PC-9 (cell line): Measurements from ENCODE around the gene NPM3. TPM values are rescaled to one million over a fixed set of nuclear protein-coding genes. Genes with fewer than 3 reads are reported as not detected.

ENCODE experiments used
- BruUV-seq: library from RNA; stranded (reverse); fragments of 400-500 nt; replicated peaks from 2 replicates; lab custom pipeline; 2021; lab: Mats Ljungman, UMichigan
- CTCF ChIA-PET: fragments of 300-600 bp; sonication (Branson Sonifier 250); formaldehyde crosslinking; loops from one replicate; lab custom pipeline; 2022; ENCODE audit warnings: antibody characterized with exemption; lab: Charles Lee
- POLR2A ChIA-PET: fragments of 300-600 bp; sonication (Branson Sonifier 250); formaldehyde crosslinking; loops from one replicate; lab custom pipeline; 2022; ENCODE audit warnings: antibody characterized with exemption; ENCODE audit not compliant: unreplicated experiment; lab: Charles Lee
- DNase-seq, 2 experiments: peaks; one replicate each; pipeline versions ENCODE4 v3.0.0 to v3.0.0-alpha.2; 2015 to 2022; ENCODE audit warnings: mixed read lengths in 1 of 2
- H2AFZ ChIP-seq: fragments of 200-600 bp; sonication (generic); 2 replicates; pipeline ENCODE4 v1.8.1; 2017; ENCODE audit warnings: antibody characterized with exemption
- H3F3A ChIP-seq: fragments of 200-600 bp; sonication (generic); 2 replicates; pipeline ENCODE4 v1.8.1; 2017; ENCODE audit warnings: antibody characterized with exemption, mild to moderate bottlenecking, low read depth; ENCODE audit not compliant: insufficient read depth
- H3K27ac ChIP-seq: fragments of 200-600 bp; sonication (generic); 2 replicates; pipeline ENCODE4 v1.6.1; 2016; ENCODE audit warnings: mixed run types
- H3K27me3 ChIP-seq: fragments of 200-600 bp; sonication (generic); 2 replicates; pipeline ENCODE4 v1.6.1; 2016; ENCODE audit warnings: low read depth, mixed run types; ENCODE audit not compliant: insufficient read depth
- H3K36me3 ChIP-seq: fragments of 200-600 bp; sonication (generic); 2 replicates; pipeline ENCODE4 v1.6.1; 2016; ENCODE audit warnings: low read depth, mixed run types
- H3K4me1 ChIP-seq: fragments of 200-600 bp; sonication (generic); replicated peaks from 2 replicates; pipeline ENCODE4 v1.6.1; 2016; ENCODE audit warnings: mixed run types; ENCODE audit not compliant: insufficient read depth
- H3K4me2 ChIP-seq: fragments of 200-600 bp; sonication (generic); 2 replicates; pipeline ENCODE4 v1.6.1; 2017; ENCODE audit warnings: mixed run types
- H3K4me3 ChIP-seq: fragments of 200-600 bp; sonication (generic); 2 replicates; pipeline ENCODE4 v1.6.1; 2016; ENCODE audit warnings: mixed run types
- H3K79me2 ChIP-seq: fragments of 200-600 bp; sonication (generic); 2 replicates; pipeline ENCODE4 v1.6.1; 2017; ENCODE audit warnings: low read depth, mixed run types
- H3K9me2 ChIP-seq: fragments of 200-600 bp; sonication (generic); 2 replicates; pipeline ENCODE4 v1.8.1; 2017; ENCODE audit warnings: mild to moderate bottlenecking; ENCODE audit not compliant: insufficient read depth
- H3K9me3 ChIP-seq: fragments of 200-600 bp; sonication (generic); 2 replicates; pipeline ENCODE4 v1.8.1; 2016; ENCODE audit warnings: low read depth; ENCODE audit not compliant: insufficient read depth
- H4K20me1 ChIP-seq: fragments of 200-600 bp; sonication (generic); 2 replicates; pipeline ENCODE4 v1.8.1; 2017; ENCODE audit not compliant: insufficient read depth
- CTCF ChIP-seq: fragments of 200-600 bp; sonication (generic); conservative IDR thresholded peaks from 2 replicates; pipeline ENCODE4 v1.6.1; 2017; ENCODE audit warnings: mixed run types, antibody characterized with exemption, mild to moderate bottlenecking, moderate library complexity
- EZH2 ChIP-seq: fragments of 200-600 bp; sonication (generic); IDR thresholded peaks from 2 replicates; pipeline ENCODE4 v1.8.0; 2017; ENCODE audit warnings: antibody characterized with exemption, low read depth
- intact Hi-C: fragments of 100-400 bp; cut with micrococcal nuclease; formaldehyde crosslinking; loops from one replicate; pipeline ENCODE4 v1.10.0; 2022; ENCODE audit not compliant: unreplicated experiment
- total RNA-seq: library from RNA; stranded (reverse); gene quantifications from 2 replicates; pipeline ENCODE4 v1.2.3, GENCODE V29; 2021

The NPM3 gene
- total RNA-seq, 1 experiment from 2014 or later = 36.1 TPM

DNA sequence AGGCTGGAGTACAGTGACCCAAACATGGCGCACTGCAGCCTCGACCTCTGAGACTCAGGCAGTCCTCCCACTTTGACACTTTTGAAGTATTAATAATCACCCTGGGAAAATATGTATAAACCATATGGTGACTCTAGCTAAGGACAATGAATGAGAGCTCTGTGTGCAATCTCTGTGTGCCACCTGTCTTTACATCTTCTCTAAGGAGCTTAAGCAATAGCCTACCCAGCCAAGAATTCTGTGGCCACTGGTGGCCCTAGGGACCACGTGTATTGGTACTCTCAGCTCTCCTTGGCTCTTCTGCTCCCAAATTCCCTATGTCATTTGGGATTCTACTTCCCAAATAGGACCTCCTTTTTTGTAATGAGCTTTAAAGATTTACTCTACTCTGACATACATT lies 31.0 kb downstream of the NPM3 start:
- BruUV-seq = no TSS peak
- no peak for DNase-seq
- no peak overlapping the region for H3K27ac ChIP-seq
- ChIA-PET POLR2A (no interaction called here), CTCF (no interaction called here)
- H3K36me3 ChIP-seq = no peaks in the 10 kb centered on the region
- H4K20me1 ChIP-seq = no peaks in the 10 kb centered on the region
- H3F3A ChIP-seq = no peaks in the 10 kb centered on the region
- TF ChIP-seq CTCF (no peak), EZH2 (no peak)
- no peak overlapping the region for H3K4me3 ChIP-seq
- H3K4me1 ChIP-seq = no peaks in the 10 kb centered on the region
- peaks cover 4% of the 10 kb centered on the region; the same call in 1 of the 2 replicates for H3K27me3 ChIP-seq
- H3K9me3 ChIP-seq = no peaks in the 10 kb centered on the region
- intact Hi-C loops = no loop called here
- H3K79me2 ChIP-seq = no peaks in the 10 kb centered on the region
- no peak overlapping the region for H2AFZ ChIP-seq
- no peaks in the 10 kb centered on the region for H3K9me2 ChIP-seq
- no peak overlapping the region for H3K4me2 ChIP-seq

DNA sequence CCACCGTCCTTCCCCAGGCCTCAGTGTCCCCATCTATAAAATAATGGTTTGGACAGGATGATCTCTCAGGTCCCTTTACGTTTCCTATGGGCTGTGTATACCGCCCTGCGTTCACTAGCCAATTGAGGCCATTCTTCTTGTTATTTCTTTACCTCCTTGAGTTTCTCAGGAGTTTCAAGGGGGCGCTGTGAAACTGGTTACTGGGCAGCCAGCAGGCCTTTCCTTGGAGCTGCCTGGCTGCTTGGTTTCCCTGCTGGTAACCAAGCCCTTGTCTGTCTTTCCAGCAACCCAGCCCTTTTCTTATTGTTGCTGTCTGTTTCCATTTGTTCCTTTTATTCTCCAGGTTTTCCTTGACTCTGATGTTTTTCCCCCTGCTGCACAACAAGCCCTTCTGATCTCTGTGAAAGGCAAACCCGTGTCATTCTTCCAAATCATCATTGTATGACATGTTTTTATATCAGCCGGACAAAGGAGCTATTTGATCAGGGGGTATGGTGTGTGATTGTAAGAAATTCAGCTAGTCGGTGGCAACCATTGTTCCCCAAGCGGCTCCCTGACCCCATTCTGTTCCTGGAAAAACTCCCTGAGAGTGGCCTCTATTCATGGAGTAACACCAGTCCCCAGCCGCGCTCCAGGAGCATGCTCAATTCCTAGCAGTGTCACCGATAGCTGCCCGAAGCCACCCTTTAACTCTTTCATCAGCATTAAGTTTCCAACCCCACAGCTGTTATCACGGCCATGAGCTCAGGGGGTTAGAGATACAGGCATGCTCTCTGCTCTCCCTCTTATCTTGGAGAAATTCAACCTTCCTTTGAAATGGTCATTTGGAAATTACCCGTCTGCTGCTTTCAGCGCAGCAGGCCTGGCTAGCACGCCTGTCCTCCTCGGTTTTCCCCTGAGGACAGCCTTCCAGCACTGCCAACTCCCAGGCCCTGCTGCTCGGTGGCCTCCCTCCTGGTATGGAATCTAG lies 33.9 kb downstream of the NPM3 start:
- no peaks in the 10 kb centered on the region for H3K4me1 ChIP-seq
- no peaks in the 10 kb centered on the region for H4K20me1 ChIP-seq
- H3K4me3 ChIP-seq = no peak overlapping the region
- no TSS peak for BruUV-seq
- TF ChIP-seq CTCF (no peak), EZH2 (no peak)
- intact Hi-C loops = no loop called here
- no peak for DNase-seq
- ChIA-PET POLR2A (no interaction called here), CTCF (no interaction called here)
- H3K4me2 ChIP-seq = no peak overlapping the region
- H3K36me3 ChIP-seq = no peaks in the 10 kb centered on the region
- H3K27me3 ChIP-seq = peaks cover 4% of the 10 kb centered on the region; the same call in 1 of the 2 replicates
- H3F3A ChIP-seq = no peaks in the 10 kb centered on the region
- H3K79me2 ChIP-seq = no peaks in the 10 kb centered on the region
- H3K9me3 ChIP-seq = no peaks in the 10 kb centered on the region
- H2AFZ ChIP-seq = no peak overlapping the region
- H3K27ac ChIP-seq = no peak overlapping the region
- H3K9me2 ChIP-seq = no peaks in the 10 kb centered on the region

DNA sequence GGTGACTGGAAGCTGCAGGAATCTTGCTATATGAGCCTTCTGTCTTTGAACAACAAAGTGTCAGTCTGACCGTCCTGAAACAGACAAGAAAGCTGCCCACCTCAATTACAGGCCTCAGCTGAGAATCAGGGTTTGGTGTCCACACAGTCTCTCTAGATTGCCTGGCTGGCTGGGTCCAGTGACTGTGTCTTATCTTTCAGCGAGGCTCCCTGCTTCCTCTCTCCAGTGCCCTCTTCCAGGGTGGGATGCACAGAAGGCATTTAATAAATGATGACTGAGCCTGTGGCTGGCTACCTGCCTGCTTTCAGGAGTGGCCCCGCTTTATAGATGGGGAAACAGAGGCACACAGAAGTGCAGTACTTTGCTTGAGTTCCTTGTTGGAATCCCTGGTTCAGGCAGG lies 34.8 kb downstream of the NPM3 start:
- ChIA-PET POLR2A (no interaction called here), CTCF (no interaction called here)
- TF ChIP-seq CTCF (no peak), EZH2 (no peak)
- H4K20me1 ChIP-seq = no peaks in the 10 kb centered on the region
- H3K9me3 ChIP-seq = no peaks in the 10 kb centered on the region
- no peak overlapping the region for H3K4me2 ChIP-seq
- H3K36me3 ChIP-seq = no peaks in the 10 kb centered on the region
- no peak overlapping the region for H3K27ac ChIP-seq
- H3K4me1 ChIP-seq = no peaks in the 10 kb centered on the region
- DNase-seq = no peak
- no peak overlapping the region for H2AFZ ChIP-seq
- no TSS peak for BruUV-seq
- H3K27me3 ChIP-seq = peaks cover 4% of the 10 kb centered on the region; the same call in 1 of the 2 replicates
- H3F3A ChIP-seq = no peaks in the 10 kb centered on the region
- H3K9me2 ChIP-seq = no peaks in the 10 kb centered on the region
- no peak overlapping the region for H3K4me3 ChIP-seq
- H3K79me2 ChIP-seq = no peaks in the 10 kb centered on the region
- intact Hi-C loops = no loop called here
